HCT116 (cell line): ENCODE measurements around the gene OR8G5. TPM values are rescaled to one million over a fixed set of nuclear protein-coding genes. Genes with fewer than 3 reads are reported as not detected.

Experiments used
- ATAC-seq: fragments of 200-7000 bp; cut with Tn5 transposase; 2 replicates; pipeline ENCODE4 v1.9.1; 2020; ENCODE audit warnings: mild to moderate bottlenecking, moderate library complexity
- BruUV-seq: library from RNA; stranded (reverse); fragments of 400-500 nt; replicated peaks from 2 replicates; lab custom pipeline; 2021; lab: Mats Ljungman, UMichigan
- CTCF ChIA-PET: fragments of 300-600 bp; sonication (Branson Sonifier 250); formaldehyde crosslinking; loops from one replicate; lab custom pipeline; 2021; ENCODE audit warnings: antibody characterized with exemption; lab: Charles Lee
- POLR2A ChIA-PET: fragments of 300-600, 350-600 bp; sonication (Branson Sonifier 250); formaldehyde crosslinking; loops from one replicate; lab custom pipeline; 2021; ENCODE audit warnings: antibody characterized with exemption; lab: Charles Lee
- RAD21 ChIA-PET, 2 experiments: fragments of 300-600 bp; sonication (Branson Sonifier 250); formaldehyde crosslinking; loops; one replicate each; lab custom pipeline; 2023; ENCODE audit warnings: low total read pairs in 2 of 2; ENCODE audit not compliant: uncharacterized antibody in 2 of 2, unreplicated experiment in 2 of 2, low non-redundant PET in 1 of 2; lab: Charles Lee
- DNase-seq: peaks from one replicate; pipeline ENCODE4 v3.0.0-alpha.2; 2010; ENCODE audit warnings: low read depth, low spot score
- H2AFZ ChIP-seq: fragments of 200-600 bp; shearing (Covaris generic), sonication (generic); 2 replicates; pipeline ENCODE4 v1.6.1; 2017; ENCODE audit warnings: low read depth, mixed run types, mixed read lengths, antibody characterized with exemption, low read length; ENCODE audit not compliant: poor library complexity, severe bottlenecking
- H3K27ac ChIP-seq: 2 replicates; pipeline ENCODE4 v1.5.1; 2012; ENCODE audit warnings: low read depth, low read length
- H3K27me3 ChIP-seq: fragments of 200-600 bp; sonication (generic); 2 replicates; pipeline ENCODE4 v1.6.1; 2016; ENCODE audit warnings: mixed run types, low read length, mixed read lengths; ENCODE audit not compliant: insufficient read depth
- H3K36me3 ChIP-seq, 2 experiments: fragments of 200-500 bp in 1 of 2; fragments of 200-600 bp in 1 of 2; sonication (Bioruptor generic) in 1 of 2; sonication (generic) in 1 of 2; 2 replicates each; pipeline versions ENCODE4 v1.5.1 to v1.6.1; 2014 to 2016; ENCODE audit warnings: low read length in 2 of 2, inconsistent platforms in 1 of 2, mixed read lengths in 1 of 2, mixed run types in 1 of 2; ENCODE audit not compliant: insufficient read depth in 2 of 2, control insufficient read depth in 1 of 2
- H3K4me1 ChIP-seq, 2 experiments: fragments of 200-600 bp in 1 of 2; sonication (generic) in 1 of 2; 2 replicates each; pipeline versions ENCODE4 v1.5.1 to v1.6.1; 2012 to 2017; ENCODE audit warnings: low read length in 2 of 2, inconsistent platforms in 1 of 2, mild to moderate bottlenecking in 1 of 2, mixed read lengths in 1 of 2, mixed run types in 1 of 2, moderate library complexity in 1 of 2; ENCODE audit not compliant: insufficient read depth in 2 of 2, control insufficient read depth in 1 of 2
- H3K4me2 ChIP-seq: fragments of 200-600 bp; sonication (generic); 2 replicates; pipeline ENCODE4 v1.6.1; 2017; ENCODE audit warnings: mixed run types, low read length, mixed read lengths
- H3K4me3 ChIP-seq, 2 experiments: fragments of 200-600 bp in 1 of 2; sonication (generic) in 1 of 2; replicated peaks in 1 of 2; 2 replicates each; pipeline ENCODE4 v1.5.1; 2011 to 2016; ENCODE audit warnings: low read length in 2 of 2, control low read depth in 1 of 2, low read depth in 1 of 2, mild to moderate bottlenecking in 1 of 2, mixed read lengths in 1 of 2, mixed run types in 1 of 2
- H3K79me2 ChIP-seq: fragments of 200-600 bp; sonication (generic); 2 replicates; pipeline ENCODE4 v1.6.1; 2017; ENCODE audit warnings: mild to moderate bottlenecking, mixed run types, low read length, moderate library complexity, mixed read lengths; ENCODE audit not compliant: insufficient read depth
- H3K9ac ChIP-seq: fragments of 200-600 bp; sonication (generic); 2 replicates; pipeline ENCODE4 v1.6.1; 2016; ENCODE audit warnings: low read length, mixed read lengths
- H3K9me2 ChIP-seq: fragments of 200-600 bp; sonication (generic), shearing (Covaris generic); 2 replicates; pipeline ENCODE4 v1.6.1; 2017; ENCODE audit warnings: mixed run types, mild to moderate bottlenecking, moderate library complexity; ENCODE audit not compliant: insufficient read depth
- H3K9me3 ChIP-seq, 2 experiments: fragments of 200-500 bp in 1 of 2; fragments of 200-600 bp in 1 of 2; sonication (Bioruptor generic) in 1 of 2; sonication (generic) in 1 of 2; 2 replicates each; pipeline ENCODE4 v1.6.1; 2014 to 2017; ENCODE audit warnings: low read length in 2 of 2, mixed read lengths in 2 of 2, inconsistent platforms in 1 of 2, low read depth in 1 of 2, mild to moderate bottlenecking in 1 of 2, mixed run types in 1 of 2, moderate library complexity in 1 of 2; ENCODE audit not compliant: control insufficient read depth in 1 of 2, insufficient read depth in 1 of 2
- H4K20me1 ChIP-seq: fragments of 200-600 bp; sonication (generic), shearing (Covaris generic); 2 replicates; pipeline ENCODE4 v1.6.1; 2017; ENCODE audit warnings: mixed run types, mild to moderate bottlenecking, moderate library complexity; ENCODE audit not compliant: insufficient read depth
- EGR1 ChIP-seq: IDR thresholded peaks from 2 replicates; pipeline ENCODE4 v1.6.1; 2012; ENCODE audit warnings: low read depth
- EZH2 ChIP-seq: fragments of 200-600 bp; sonication (generic); IDR thresholded peaks from 2 replicates; pipeline ENCODE4 v1.6.1; 2017; ENCODE audit warnings: antibody characterized with exemption, mixed run types
- JUND ChIP-seq: IDR thresholded peaks from 2 replicates; pipeline ENCODE4 v1.6.1; 2012
- POLR2A ChIP-seq: IDR thresholded peaks from 2 replicates; pipeline ENCODE4 v1.7.0; 2011; ENCODE audit warnings: borderline replicate concordance; ENCODE audit not compliant: insufficient read depth, insufficient read length; ENCODE audit errors: extremely low read depth
- POLR2AphosphoS5 ChIP-seq: IDR thresholded peaks from 2 replicates; pipeline ENCODE4 v1.6.1; 2011; ENCODE audit warnings: mild to moderate bottlenecking, low read depth, low read length, moderate library complexity
- RAD21 ChIP-seq: IDR thresholded peaks from 2 replicates; pipeline ENCODE4 v1.6.1; 2012; ENCODE audit warnings: low read depth, mild to moderate bottlenecking
- SIN3A ChIP-seq: IDR thresholded peaks from 2 replicates; pipeline ENCODE4 v1.6.1; 2012; ENCODE audit warnings: low read depth
- SP1 ChIP-seq: IDR thresholded peaks from 2 replicates; pipeline ENCODE4 v1.6.1; 2012; ENCODE audit warnings: low read depth
- SRF ChIP-seq: IDR thresholded peaks from 2 replicates; pipeline ENCODE4 v1.6.1; 2012; ENCODE audit warnings: low read depth
- YY1 ChIP-seq: IDR thresholded peaks from 2 replicates; pipeline ENCODE4 v1.6.1; 2011; ENCODE audit warnings: low read length, low read depth, moderate library complexity, mild to moderate bottlenecking; ENCODE audit not compliant: insufficient replicate concordance; ENCODE audit errors: extremely low read depth
- ZFX ChIP-seq: fragments of 450-650 bp; IDR thresholded peaks from 2 replicates; pipeline ENCODE4 v1.6.1; 2017
- intact Hi-C: fragments of 100-400 bp; cut with micrococcal nuclease; formaldehyde crosslinking; loops from 2 replicates; pipeline ENCODE4 v1.10.0; 2022
- total RNA-seq: library from RNA; stranded (reverse); gene quantifications from one replicate; pipeline ENCODE4 v1.2.1, GENCODE V29; 2021; ENCODE audit not compliant: unreplicated experiment
- TF ChIP-seq, protein P1 (sequence below): IDR thresholded peaks from 2 replicates; pipeline ENCODE4 v1.6.1; 2012

The OR8G5 gene
- total RNA-seq, 1 experiment from 2014 or later: not detected

DNA sequence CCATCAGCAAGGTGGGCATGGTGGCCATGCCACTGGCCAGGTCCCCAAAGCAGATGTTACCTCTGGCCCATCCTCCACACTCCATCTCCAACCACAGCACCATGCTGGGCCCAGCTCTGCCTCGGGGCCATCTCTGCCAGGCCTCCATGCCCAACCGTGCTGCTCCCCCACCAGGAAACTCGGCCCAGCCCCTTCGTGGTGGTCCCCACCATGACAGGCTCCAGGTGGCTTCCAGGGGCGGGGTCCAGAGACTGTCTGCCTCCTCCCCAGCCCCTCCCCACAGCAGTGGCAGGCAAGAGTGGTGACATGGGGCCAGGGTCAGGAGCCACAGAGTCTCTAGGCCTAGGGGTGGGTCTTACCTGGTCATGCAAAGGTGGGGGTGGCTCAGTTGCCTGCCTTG, 45.8 kb upstream of the OR8G5 start:
- Histone ChIP-seq H4K20me1 (no peaks in the 10 kb centered on the region), H3K27me3 (peaks cover 33% of the 10 kb centered on the region), H3K9me3 (no peaks in the 10 kb centered on the region), H3K9me2 (no peaks in the 10 kb centered on the region), H3K27ac (no peak overlapping the region), H3K4me3 (no peak overlapping the region), H3K79me2 (no peaks in the 10 kb centered on the region), H3K36me3 (no peaks in the 10 kb centered on the region), H2AFZ (no peak overlapping the region), H3K9ac (no peak overlapping the region), H3K4me2 (no peak overlapping the region), H3K4me1 (no peaks in the 10 kb centered on the region)
- CTCF ChIA-PET: no interaction called here
- BruUV-seq: no TSS peak
- DNase-seq: no peak
- TF ChIP-seq SP1: no peak
- no peak for TF ChIP-seq JUND
- TF ChIP-seq YY1: no peak
- TF ChIP-seq SRF: no peak
- no peak for TF ChIP-seq EZH2
- TF ChIP-seq, protein P1, sequence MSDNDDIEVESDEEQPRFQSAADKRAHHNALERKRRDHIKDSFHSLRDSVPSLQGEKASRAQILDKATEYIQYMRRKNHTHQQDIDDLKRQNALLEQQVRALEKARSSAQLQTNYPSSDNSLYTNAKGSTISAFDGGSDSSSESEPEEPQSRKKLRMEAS: no peak
- TF ChIP-seq POLR2A: no peak
- no peak for TF ChIP-seq POLR2AphosphoS5
- TF ChIP-seq EGR1: no peak
- no peak for TF ChIP-seq RAD21
- no peak for TF ChIP-seq ZFX
- ATAC-seq: no peak
- intact Hi-C loops: no loop called here
- RAD21 ChIA-PET: no interaction called here
- POLR2A ChIA-PET: no interaction called here

DNA sequence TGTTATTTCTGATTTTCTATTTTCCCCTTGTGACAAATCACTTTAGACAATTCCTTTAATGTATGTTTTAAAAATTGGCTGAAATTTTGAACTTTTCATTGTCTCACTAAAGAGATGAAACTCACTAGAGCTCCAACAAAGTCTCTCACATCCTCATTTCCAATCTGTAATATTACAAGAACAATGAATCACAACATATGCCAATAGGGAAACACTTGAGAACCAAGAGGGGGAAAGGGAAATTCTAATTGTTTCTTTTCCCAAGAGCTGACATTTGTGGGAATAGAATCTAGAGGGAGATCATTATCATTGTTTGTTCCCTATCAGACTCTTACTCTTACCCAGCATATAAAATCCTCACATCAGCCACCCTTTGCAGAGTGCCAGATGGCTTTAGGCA, 44.9 kb upstream of the OR8G5 start:
- Histone ChIP-seq H3K9ac (no peak overlapping the region), H3K9me2 (no peaks in the 10 kb centered on the region), H4K20me1 (no peaks in the 10 kb centered on the region), H3K4me3 (no peak overlapping the region), H3K79me2 (no peaks in the 10 kb centered on the region), H3K4me1 (no peaks in the 10 kb centered on the region), H3K36me3 (no peaks in the 10 kb centered on the region), H3K9me3 (no peaks in the 10 kb centered on the region), H3K27me3 (peaks cover 24% of the 10 kb centered on the region), H3K4me2 (no peak overlapping the region), H3K27ac (no peak overlapping the region), H2AFZ (no peak overlapping the region)
- RAD21 ChIA-PET: no interaction called here
- no peak for TF ChIP-seq SIN3A
- no peak for DNase-seq
- ATAC-seq: no peak
- intact Hi-C loops: no loop called here
- POLR2A ChIA-PET: no interaction called here
- CTCF ChIA-PET: no interaction called here
- BruUV-seq: no TSS peak
